Loucy (cell line): ENCODE measurements around the gene DTX1.

Source experiments
- H2AFZ ChIP-seq: fragments of 200-600 bp; sonication (generic); 2 replicates; pipeline ENCODE4 v1.6.0; 2016; ENCODE audit warnings: antibody characterized with exemption, mild to moderate bottlenecking, low read length, moderate library complexity
- H3F3A ChIP-seq: fragments of 200-600 bp; 2 replicates; pipeline ENCODE4 v1.6.0; 2016; ENCODE audit warnings: antibody characterized with exemption, low read depth, mild to moderate bottlenecking
- H3K27me3 ChIP-seq: fragments of 200-600 bp; sonication (generic); 2 replicates; pipeline ENCODE4 v1.6.1; 2014; ENCODE audit warnings: low read length, mild to moderate bottlenecking; ENCODE audit not compliant: insufficient read depth, poor library complexity, severe bottlenecking
- H3K36me3 ChIP-seq: fragments of 200-600 bp; sonication (generic); 2 replicates; pipeline ENCODE4 v1.6.1; 2016; ENCODE audit warnings: low read length; ENCODE audit not compliant: insufficient read depth
- H3K4me1 ChIP-seq: fragments of 200-600 bp; sonication (generic); 2 replicates; pipeline ENCODE4 v1.5.1; 2014; ENCODE audit warnings: low read length, mild to moderate bottlenecking; ENCODE audit not compliant: insufficient read depth, poor library complexity, severe bottlenecking
- H3K4me2 ChIP-seq: fragments of 200-600 bp; sonication (generic); 2 replicates; pipeline ENCODE4 v1.6.0; 2014; ENCODE audit warnings: antibody characterized with exemption, low read length, low read depth, mild to moderate bottlenecking; ENCODE audit not compliant: poor library complexity, severe bottlenecking
- H3K4me3 ChIP-seq: fragments of 200-600 bp; sonication (generic); 2 replicates; pipeline ENCODE4 v1.5.1; 2014; ENCODE audit warnings: low read length, mild to moderate bottlenecking, mixed read lengths; ENCODE audit not compliant: poor library complexity, severe bottlenecking
- H3K79me2 ChIP-seq: fragments of 200-600 bp; sonication (generic); 2 replicates; pipeline ENCODE4 v1.6.1; 2014; ENCODE audit warnings: low read length; ENCODE audit not compliant: insufficient read depth
- H3K9ac ChIP-seq: fragments of 200-600 bp; sonication (generic); 2 replicates; pipeline ENCODE4 v1.6.0; 2014; ENCODE audit warnings: mild to moderate bottlenecking, low read depth, low read length, moderate library complexity; ENCODE audit not compliant: poor library complexity, severe bottlenecking
- H3K9me2 ChIP-seq: fragments of 200-600 bp; sonication (generic); replicated peaks from 2 replicates; pipeline ENCODE4 v1.6.1; 2016; ENCODE audit warnings: low read depth, low read length, mixed read lengths
- H3K9me3 ChIP-seq: fragments of 200-600 bp; sonication (generic); 2 replicates; pipeline ENCODE4 v1.6.1; 2014; ENCODE audit warnings: mild to moderate bottlenecking, antibody characterized with exemption, low read length, low read depth; ENCODE audit not compliant: insufficient read depth
- H4K20me1 ChIP-seq: fragments of 200-600 bp; sonication (generic); 2 replicates; pipeline ENCODE4 v1.6.0; 2014; ENCODE audit warnings: antibody characterized with exemption, low read length, mild to moderate bottlenecking; ENCODE audit not compliant: insufficient read depth, poor library complexity, severe bottlenecking
- EZH2phosphoT487 ChIP-seq: fragments of 200-600 bp; IDR thresholded peaks from 2 replicates; pipeline ENCODE4 v1.6.1; 2018; ENCODE audit warnings: antibody characterized with exemption, mild to moderate bottlenecking, moderate library complexity, borderline replicate concordance
- TF ChIP-seq, protein P1 (sequence below): fragments of 200-600 bp; sonication (generic); conservative IDR thresholded peaks from 2 replicates; pipeline ENCODE4 v1.5.1; 2014; ENCODE audit warnings: mild to moderate bottlenecking, antibody characterized with exemption, low read length

DTX1 gene

GRCh38 chr12:113056631-113057488 is at the start of gene DTX1:
DTX1 (plus strand) TSS chr12:113056730; CDS start chr12:113058193, 1,463 bp downstream.
- H2AFZ ChIP-seq, result no peak within 1 kb of the TSS
- TF ChIP-seq, protein P1, sequence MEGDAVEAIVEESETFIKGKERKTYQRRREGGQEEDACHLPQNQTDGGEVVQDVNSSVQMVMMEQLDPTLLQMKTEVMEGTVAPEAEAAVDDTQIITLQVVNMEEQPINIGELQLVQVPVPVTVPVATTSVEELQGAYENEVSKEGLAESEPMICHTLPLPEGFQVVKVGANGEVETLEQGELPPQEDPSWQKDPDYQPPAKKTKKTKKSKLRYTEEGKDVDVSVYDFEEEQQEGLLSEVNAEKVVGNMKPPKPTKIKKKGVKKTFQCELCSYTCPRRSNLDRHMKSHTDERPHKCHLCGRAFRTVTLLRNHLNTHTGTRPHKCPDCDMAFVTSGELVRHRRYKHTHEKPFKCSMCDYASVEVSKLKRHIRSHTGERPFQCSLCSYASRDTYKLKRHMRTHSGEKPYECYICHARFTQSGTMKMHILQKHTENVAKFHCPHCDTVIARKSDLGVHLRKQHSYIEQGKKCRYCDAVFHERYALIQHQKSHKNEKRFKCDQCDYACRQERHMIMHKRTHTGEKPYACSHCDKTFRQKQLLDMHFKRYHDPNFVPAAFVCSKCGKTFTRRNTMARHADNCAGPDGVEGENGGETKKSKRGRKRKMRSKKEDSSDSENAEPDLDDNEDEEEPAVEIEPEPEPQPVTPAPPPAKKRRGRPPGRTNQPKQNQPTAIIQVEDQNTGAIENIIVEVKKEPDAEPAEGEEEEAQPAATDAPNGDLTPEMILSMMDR, result no peak
- TF ChIP-seq EZH2phosphoT487, result no peak
- H3K9ac ChIP-seq, result no peak within 1 kb of the TSS
- no peaks in the 10 kb centered on the region for H3K36me3 ChIP-seq
- no peaks in the 10 kb centered on the region for H3K79me2 ChIP-seq
- H3K4me3 ChIP-seq, result no peak within 1 kb of the TSS
- H3K9me2 ChIP-seq, result no peaks in the 10 kb centered on the region
- no peaks in the 10 kb centered on the region for H3K4me1 ChIP-seq
- H3K9me3 ChIP-seq, result no peaks in the 10 kb centered on the region
- H3F3A ChIP-seq, result no peaks in the 10 kb centered on the region
- no peak within 1 kb of the TSS for H3K4me2 ChIP-seq
- H4K20me1 ChIP-seq, result no peaks in the 10 kb centered on the region
- H3K27me3 ChIP-seq, result no peaks in the 10 kb centered on the region

DNA sequence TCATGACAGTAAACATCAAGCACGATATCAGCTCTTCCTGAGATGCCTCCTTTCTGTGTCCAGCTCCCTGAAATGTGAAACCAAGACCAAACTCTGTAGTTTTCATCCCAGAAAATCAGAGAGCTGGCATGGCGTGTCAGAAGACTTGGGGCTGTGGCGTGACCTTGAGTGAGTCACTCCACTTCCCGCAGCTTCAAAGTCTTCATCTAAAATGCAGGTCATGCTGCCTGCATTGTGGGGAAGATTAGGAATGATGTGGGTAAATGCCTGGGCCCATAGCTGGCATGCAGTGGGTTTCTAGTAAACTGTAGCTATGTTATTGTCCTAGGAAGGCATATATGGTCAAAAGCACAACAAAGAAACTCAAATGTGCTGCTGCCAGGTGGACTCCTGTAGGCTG is 49.4 kb upstream of the DTX1 start:
- Histone ChIP-seq H3K36me3 (no peaks in the 10 kb centered on the region), H3K9me3 (no peaks in the 10 kb centered on the region), H3K9ac (no peak overlapping the region), H3K4me2 (no peak overlapping the region), H3K27me3 (no peaks in the 10 kb centered on the region), H2AFZ (no peak overlapping the region), H3F3A (no peaks in the 10 kb centered on the region), H3K79me2 (no peaks in the 10 kb centered on the region), H3K4me1 (no peaks in the 10 kb centered on the region), H3K9me2 (no peaks in the 10 kb centered on the region), H3K4me3 (no peak overlapping the region), H4K20me1 (no peaks in the 10 kb centered on the region)
- TF ChIP-seq, protein P1, result no peak
- TF ChIP-seq EZH2phosphoT487, result no peak

- no peaks in the 10 kb centered on the region for H3F3A ChIP-seq
- H3K9ac ChIP-seq, result no peak overlapping the region
- H3K4me1 ChIP-seq, result no peaks in the 10 kb centered on the region
- H3K36me3 ChIP-seq, result no peaks in the 10 kb centered on the region
- no peaks in the 10 kb centered on the region for H3K9me3 ChIP-seq
- no peaks in the 10 kb centered on the region for H4K20me1 ChIP-seq
- no peaks in the 10 kb centered on the region for H3K79me2 ChIP-seq
- no peak overlapping the region for H2AFZ ChIP-seq
- TF ChIP-seq, protein P1, result no peak
- TF ChIP-seq EZH2phosphoT487, result no peak
- no peak overlapping the region for H3K4me3 ChIP-seq
- no peaks in the 10 kb centered on the region for H3K9me2 ChIP-seq
- no peak overlapping the region for H3K4me2 ChIP-seq
- no peaks in the 10 kb centered on the region for H3K27me3 ChIP-seq
Observed at GRCh38 chr12:113010701-113011100, 45.8 kb upstream of the DTX1 start.
